HG02981 (cell line): ENCODE measurements around the gene WFIKKN1.

Experiments
- ATAC-seq: cut with Tn5 transposase; IDR thresholded peaks from one replicate; pipeline ENCODE4 v1.9.1; 2021; ENCODE audit warnings: mild to moderate bottlenecking, moderate library complexity; ENCODE audit not compliant: unreplicated experiment

The WFIKKN1 gene

GRCh38 chr16:621526-622105 is 9.2 kb upstream of the WFIKKN1 start:
- ATAC-seq, result no peak

- no peak for ATAC-seq
Measured at GRCh38 chr16:622920-623280, 7.9 kb upstream of the WFIKKN1 start.

GRCh38 chr16:624526-625070 is 6.2 kb upstream of the WFIKKN1 start:
- no peak for ATAC-seq

GRCh38 chr16:625117-625976 is 5.4 kb upstream of the WFIKKN1 start:
- no peak for ATAC-seq

- no peak for ATAC-seq
Measured at GRCh38 chr16:625977-626765, 4.6 kb upstream of the WFIKKN1 start.

GRCh38 chr16:626787-627453 is 3.9 kb upstream of the WFIKKN1 start:
- no peak for ATAC-seq

- no peak for ATAC-seq
Measured at GRCh38 chr16:627454-628239, 3.1 kb upstream of the WFIKKN1 start.

GRCh38 chr16:628321-629061 is 2.3 kb upstream of the WFIKKN1 start:
- no peak for ATAC-seq

GRCh38 chr16:629185-629832 is 1.5 kb upstream of the WFIKKN1 start:
- no peak for ATAC-seq

GRCh38 chr16:629833-630248 is 944 bp upstream of the WFIKKN1 start:
- ATAC-seq, result no peak

- ATAC-seq, result no peak
Measured at GRCh38 chr16:630249-630814, 453 bp upstream of the WFIKKN1 start.

- no peak for ATAC-seq
Measured at GRCh38 chr16:631808-632358, 1.1 kb downstream of the WFIKKN1 start.

- ATAC-seq, result no peak
Measured at GRCh38 chr16:632486-633335, 1.9 kb downstream of the WFIKKN1 start.

GRCh38 chr16:633336-634050 is 2.7 kb downstream of the WFIKKN1 start:
- ATAC-seq, result no peak

- no peak for ATAC-seq
Measured at GRCh38 chr16:634051-634670, 3.4 kb downstream of the WFIKKN1 start.

GRCh38 chr16:634996-635395 is 4.2 kb downstream of the WFIKKN1 start:
- no peak for ATAC-seq
